ENCODE data around the gene TMEM190.

Gene TMEM190

DNA sequence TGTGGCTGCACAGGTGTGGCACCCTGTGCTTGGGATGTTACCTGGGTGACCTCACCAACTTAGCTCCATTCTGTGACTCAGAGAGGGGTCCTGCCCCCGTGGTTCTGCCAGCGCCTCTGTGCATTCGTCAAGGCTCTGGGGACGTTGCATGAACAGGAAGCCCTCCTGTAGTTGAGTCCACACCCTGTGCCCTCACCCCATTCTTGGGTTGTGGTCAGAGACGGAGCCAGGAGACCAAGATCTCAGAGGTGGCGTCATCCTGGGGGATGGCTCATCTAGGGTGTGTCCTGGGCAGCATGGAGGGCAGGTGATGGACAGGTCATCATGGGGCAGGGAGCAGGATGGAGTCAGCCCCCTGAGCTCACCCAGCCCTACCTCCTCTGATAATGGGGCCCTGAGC lies 24.6 kb upstream of the TMEM190 start:
- no peak for DNase-seq (ENCODE audit: low read depth)

- DNase-seq (ENCODE audit: low read depth): no peak
Observed at GRCh38 chr19:55352549-55353145, 24.0 kb upstream of the TMEM190 start.

- DNase-seq (ENCODE audit: low read depth): no peak
Observed at GRCh38 chr19:55353356-55353802, 23.2 kb upstream of the TMEM190 start.

- DNase-seq (ENCODE audit: low read depth): peak; percentile 26
Observed at GRCh38 chr19:55353803-55354697, 22.6 kb upstream of the TMEM190 start.

DNA sequence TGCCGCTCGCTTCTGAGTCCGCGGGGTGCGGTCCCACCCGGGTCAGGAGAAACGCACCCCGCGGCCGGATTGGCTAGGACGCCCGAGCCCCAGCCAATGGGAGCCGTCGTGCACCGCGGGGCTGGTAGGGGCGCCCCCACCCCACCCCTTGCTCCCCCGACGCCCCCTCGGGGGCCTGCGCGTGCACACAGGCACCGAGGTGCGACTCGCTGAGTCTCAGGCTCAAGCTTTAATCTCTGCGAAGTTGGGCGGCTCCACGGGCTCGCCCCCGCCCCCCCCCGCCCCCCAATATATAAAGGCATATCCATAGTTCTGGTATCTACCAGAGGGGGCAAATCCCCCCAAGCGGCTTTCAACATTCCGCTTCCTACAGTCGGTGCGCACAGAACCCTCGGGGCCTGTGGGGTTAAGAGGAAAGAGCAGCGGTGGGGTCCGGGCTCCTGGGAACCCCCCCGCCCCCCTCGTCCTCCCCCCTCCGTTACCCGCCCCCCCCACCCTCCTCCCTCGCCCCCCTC lies 21.9 kb upstream of the TMEM190 start, which contains the start of gene COX6B2:
Gene COX6B2 (minus strand): TSS at position 22 of the 515 bp plus-strand sequence. CDS start 198 bp downstream, outside the sequence.
- DNase-seq (ENCODE audit: low read depth): no peak

DNA sequence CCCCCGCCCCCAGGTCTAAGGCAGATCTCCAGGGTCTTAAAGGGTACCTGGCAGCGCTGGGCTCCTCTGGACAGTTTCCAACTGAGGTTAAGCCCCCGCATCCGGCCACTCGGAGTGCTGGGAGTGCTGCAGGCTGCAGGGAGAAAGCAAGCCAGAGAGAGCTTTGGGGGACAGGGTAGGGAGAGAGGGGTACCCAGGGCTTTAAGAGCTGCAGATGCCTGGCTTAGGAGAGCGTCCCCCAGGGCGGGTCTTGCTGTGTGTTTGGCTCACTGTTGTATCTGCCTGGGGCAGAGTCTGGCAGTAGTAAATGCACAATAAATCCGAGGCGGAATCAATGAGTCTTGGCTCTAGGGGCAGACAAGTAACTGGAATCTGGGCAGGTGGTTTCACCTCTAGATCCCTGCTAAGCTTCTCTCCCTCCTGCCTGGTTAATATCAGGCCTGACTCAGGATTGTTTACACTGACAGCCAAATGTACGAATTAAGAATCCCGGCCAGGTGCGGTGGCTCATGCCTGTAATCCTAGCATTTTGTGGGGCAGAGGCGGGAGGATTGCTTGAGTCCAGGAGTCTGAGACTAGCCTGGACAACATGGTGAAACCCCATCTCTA lies 21.3 kb upstream of the TMEM190 start:
- no peak for DNase-seq (ENCODE audit: low read depth)

- no peak for DNase-seq (ENCODE audit: low read depth)
Observed at GRCh38 chr19:55358493-55358892, 18.1 kb upstream of the TMEM190 start.

DNA sequence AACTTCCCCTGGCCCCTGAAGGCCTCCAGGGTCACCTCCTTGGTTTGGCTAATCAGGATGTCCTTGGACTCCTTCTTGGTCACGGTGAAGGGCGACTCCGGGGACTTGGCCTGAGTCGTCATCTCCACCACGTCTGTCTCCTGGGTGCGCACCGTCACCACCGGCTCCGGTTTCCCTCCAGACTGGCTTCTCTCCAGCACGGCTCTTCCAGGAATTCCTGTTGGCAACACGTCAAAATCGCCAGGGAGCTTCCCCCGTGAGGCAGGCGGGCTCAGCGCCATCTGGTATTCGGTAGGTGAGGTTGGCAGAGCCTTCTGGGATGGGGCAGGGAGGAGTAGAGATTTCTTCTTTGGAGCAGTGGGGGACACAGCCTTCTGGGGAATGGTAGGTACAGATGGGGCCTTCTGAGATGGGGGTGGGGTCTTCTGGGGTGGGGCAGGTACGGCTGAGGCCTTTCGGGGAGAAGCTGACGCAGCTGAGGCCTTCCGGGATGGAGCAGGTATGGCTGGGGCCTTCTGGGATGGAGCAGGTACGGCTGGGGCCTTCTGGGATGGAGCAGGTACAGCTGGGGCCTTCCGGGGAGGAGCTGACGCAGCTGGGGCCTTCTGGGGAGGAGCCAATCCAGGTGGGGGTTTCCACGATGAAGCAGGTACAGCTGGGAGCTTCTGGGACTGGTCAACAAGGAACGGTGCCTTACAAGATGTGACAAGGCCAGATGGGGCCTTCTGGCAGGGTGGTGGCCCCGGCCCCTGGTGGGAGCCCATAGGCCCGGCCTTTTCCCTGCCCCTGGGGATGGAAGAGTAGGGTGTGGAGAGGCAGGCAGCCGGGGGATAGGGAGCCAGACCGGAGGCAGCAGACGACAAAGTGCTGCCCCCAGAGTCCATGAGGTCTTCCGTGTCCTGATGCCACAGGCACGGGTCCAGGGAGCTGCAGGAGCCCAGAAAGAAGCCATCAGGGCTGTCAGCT lies 17.4 kb upstream of the TMEM190 start:
- no peak for DNase-seq (ENCODE audit: low read depth)

DNA sequence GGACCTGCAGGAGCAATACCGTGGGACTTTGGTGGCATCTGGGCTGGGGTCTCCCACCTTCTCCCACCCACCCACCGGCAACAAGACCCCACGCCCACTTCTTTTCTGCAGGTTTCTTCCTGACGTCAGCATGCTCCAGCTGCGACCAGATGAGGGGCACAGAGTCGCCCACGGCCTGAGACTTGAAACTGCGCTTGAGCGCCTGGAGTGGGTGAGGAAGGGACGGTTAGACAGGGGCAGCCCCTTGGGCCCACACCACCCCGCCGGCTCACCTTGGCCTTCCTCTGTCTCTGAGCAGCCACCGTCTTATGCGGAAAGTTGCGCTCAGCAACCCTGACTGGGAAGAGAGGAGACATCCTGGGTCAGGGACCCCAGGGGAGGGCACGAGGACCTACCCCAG lies 15.7 kb upstream of the TMEM190 start:
- no peak for DNase-seq (ENCODE audit: low read depth)

DNA sequence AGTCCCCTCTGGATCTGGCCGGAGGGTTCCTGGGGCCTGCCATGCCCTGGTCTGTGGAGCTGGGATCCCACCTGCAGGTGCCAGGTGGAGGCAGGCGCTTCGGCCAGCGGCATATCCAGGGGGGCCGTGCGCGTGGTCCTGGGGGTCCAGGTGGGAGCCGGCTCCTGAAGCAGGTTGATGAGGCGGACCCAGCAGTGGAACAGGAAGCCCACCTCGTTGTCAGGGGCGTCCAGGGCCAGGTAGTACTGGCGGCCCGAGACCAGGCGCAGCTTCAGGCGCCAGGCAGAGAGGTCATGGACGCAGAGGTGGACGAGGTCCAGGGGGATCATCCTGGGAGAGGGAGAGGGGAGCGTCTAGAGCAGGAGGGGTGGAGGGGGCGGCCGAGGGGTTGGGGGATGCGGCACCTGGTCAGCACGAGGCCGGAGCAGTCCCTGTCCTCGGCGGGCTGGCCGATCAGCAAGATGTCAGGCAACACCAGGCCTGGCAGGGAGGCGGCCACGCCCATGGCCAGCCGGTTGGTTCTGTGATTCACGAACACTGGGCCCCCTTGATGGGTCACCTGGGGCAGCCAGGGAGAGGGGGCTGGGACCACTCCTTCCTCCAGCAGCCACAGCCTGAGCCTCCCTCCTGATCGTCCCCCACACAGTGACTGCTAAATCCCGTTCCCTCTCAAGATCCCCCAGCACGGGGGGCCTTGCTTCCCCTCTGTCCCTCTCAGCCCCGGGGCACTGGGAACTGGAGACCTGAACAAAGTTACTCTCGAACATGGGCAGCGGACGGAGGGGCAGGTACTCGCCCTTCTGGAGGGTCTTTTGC lies 14.2 kb upstream of the TMEM190 start:
- DNase-seq (ENCODE audit: low read depth): no peak

DNA sequence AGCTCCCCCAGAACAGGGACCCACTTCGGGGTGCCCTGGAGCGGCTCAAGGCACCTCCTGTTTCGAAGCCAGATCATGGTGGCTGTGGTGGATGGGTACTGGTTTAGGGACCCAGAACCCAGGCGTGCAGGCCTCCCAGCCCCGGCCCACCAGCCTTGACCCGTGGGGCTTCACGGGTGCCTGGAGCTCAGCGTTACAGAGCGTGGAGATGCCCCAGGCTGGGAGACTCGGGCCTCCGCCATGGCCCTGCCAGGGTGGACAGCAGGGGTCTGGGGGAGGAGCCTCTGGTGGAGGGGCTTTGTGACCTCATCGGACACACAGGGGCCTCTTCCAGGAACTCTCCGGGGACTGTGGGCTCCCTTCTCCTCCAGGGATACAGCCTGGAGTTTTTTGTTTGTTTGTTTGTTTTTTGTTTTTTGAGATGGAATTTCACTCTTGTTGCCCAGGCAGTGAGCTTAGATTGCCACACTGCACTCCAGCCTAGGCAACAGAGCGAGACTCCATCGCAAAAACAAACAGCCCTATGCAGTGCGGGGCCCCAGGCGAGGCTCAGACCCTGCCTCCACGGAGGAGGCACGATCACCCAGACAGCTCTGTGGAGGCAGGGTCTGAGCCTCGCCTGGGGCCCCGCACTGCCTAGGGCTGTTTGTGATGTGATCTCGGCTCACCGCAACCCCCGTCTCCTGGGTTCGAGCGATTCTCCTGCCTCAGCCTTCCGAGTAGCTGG lies 13.5 kb upstream of the TMEM190 start, which contains the start of gene GARIN5B:
Gene GARIN5B (minus strand): TSS at position 271 of the 727 bp plus-strand sequence. CDS start 194 bp downstream, at position 77.
- no peak for DNase-seq (ENCODE audit: low read depth)

DNA sequence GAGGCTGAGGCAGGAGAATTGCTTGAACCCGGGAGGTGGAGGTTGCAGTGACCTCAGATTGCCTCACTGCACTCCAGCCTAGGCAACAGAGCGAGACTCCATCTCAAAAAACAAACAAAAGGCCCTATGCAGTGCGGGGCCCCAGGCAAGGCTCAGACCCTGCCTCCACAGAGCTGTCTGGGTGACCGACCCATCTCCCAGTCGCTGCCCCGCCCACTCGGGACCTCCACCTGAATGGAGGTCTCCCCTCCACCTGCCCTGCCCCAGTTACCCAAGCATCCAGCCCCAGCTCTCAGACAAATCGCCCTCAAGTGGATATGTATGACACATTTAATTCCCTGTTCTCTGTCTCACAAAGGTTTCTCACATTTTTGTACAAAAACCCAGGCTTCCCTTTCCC lies 11.4 kb upstream of the TMEM190 start:
- no peak for DNase-seq (ENCODE audit: low read depth)

GRCh38 chr19:55365964-55366363 lies 10.7 kb upstream of the TMEM190 start:
- no peak for DNase-seq (ENCODE audit: low read depth)

- no peak for DNase-seq (ENCODE audit: low read depth)
Observed at GRCh38 chr19:55366790-55367189, 9.8 kb upstream of the TMEM190 start.

- no peak for DNase-seq (ENCODE audit: low read depth)
Observed at GRCh38 chr19:55368106-55368505, 8.5 kb upstream of the TMEM190 start.

GRCh38 chr19:55368701-55369563 lies 7.7 kb upstream of the TMEM190 start:
- DNase-seq (ENCODE audit: low read depth): no peak

DNA sequence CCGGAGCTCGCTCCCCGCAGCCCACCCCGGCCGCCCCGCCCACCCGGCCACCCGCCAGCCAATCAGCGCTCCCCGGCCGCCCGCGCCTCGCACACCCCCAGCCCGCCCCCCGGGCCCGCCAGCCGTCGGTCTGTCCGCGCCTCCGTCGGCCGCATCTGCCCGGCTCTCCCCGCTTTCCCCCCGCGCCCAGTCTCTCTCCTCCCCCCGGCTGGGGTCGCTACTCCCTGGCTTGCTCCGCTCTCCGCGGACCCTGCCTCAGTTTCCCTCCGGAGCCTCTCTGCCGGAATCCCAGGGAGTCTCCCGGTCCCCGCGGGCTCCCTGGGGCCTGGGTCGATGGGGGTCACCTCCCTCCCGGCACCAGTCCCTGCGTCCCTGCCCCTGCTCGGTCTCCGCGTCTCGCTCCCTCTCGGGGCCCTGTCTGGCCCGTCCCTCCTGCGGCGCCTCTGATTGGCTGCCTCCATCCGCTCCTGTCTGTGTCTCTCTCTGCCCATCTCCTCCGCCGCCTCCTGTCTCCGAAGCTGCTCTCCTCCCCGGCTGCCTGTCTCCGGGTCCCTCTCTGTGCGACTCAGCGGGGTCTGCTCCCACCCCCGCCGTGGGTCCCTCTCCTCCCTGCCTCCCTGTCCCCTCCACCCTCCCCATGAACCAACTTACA lies 6.8 kb upstream of the TMEM190 start:
- DNase-seq (ENCODE audit: low read depth): no peak

DNA sequence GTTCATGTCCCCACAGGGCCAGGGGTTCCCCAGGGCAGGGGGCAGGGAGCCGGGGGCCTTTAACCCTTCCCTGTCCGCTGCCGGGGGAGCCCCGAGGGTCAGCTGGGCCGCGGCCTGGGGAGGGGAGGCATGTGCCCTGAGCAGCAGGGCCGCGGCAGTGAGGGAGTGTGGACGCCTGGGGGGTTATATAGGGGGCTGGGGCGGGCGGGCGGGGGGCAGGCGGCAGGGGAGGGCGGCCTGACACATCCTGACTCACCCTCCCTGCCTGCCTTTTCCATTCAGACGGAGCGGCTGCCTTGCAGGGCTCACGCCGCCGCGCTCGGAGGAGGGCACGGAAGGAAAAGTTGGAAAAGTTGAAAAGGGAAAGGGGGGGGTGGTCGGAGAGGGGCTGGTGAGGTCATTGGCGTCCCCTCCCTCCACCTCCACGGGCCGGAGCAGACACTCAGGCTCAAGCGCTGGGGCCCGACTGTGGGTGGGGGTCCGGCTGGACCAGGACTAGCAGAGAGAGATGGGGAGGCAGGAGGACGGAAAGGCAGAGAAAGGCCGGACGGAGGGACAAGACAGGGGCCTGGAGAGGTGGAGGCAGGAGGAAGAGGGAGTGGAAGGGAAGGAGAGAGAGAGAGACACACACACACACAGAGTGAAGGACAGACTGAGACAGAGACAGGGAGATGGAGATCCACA lies 6.2 kb upstream of the TMEM190 start, which contains the start of gene IL11:
Gene IL11 (minus strand): TSS at position 159 of the 684 bp plus-strand sequence. CDS start 153 bp downstream, at position 6.
- no peak for DNase-seq (ENCODE audit: low read depth)

Measured in fibroblast of the conjunctiva (primary cell).